Breast epithelium (tissue), 3 donors: ENCODE data around the gene GBP1. TPM values are rescaled to one million over a fixed set of nuclear protein-coding genes. Genes with fewer than 3 reads are reported as not detected.

Experiments
- total RNA-seq, 3 donors: library from RNA; depleted of rRNA; stranded (reverse); fragments of >200 nt; gene quantifications; one replicate each; pipeline ENCODE4 v1.1.0, GENCODE V29; 2016

GBP1 gene
- total RNA-seq, 3 donors from 2014 or later: 8.0 to 58.0 (median 29.5) TPM

Other genes with a start within 250 kb of the GBP1 start
- gene GTF2B, start 173.6 kb downstream of the GBP1 start, total RNA-seq: 10 to 100 TPM; 33.9 to 53.1 (median 37.4) TPM
- 10 to 100 TPM; 35.1 to 52.5 (median 46.7) TPM for gene KYAT3, start 72.6 kb downstream of the GBP1 start, total RNA-seq
- 10 to 100 TPM; 18.6 to 21.9 (median 18.7) TPM for gene RBMXL1, start 72.6 kb downstream of the GBP1 start, total RNA-seq
- 10 to 100 TPM; 10.1 to 44.9 (median 22.9) TPM for gene GBP3, start 42.3 kb downstream of the GBP1 start, total RNA-seq
- gene GBP2, start 60.9 kb upstream of the GBP1 start, total RNA-seq: 100 to 1,000 TPM in 2 of 3 donors, 10 to 100 TPM in 1; 53.0 to 219 (median 122) TPM
- gene GBP7, start 110.8 kb upstream of the GBP1 start, total RNA-seq: not detected
- gene GBP4, start 133.7 kb upstream of the GBP1 start, total RNA-seq: 1 to 10 TPM; 3.6 to 5.1 (median 4.2) TPM
- 1 to 10 TPM; 1.8 to 3.1 (median 2.6) TPM for gene GBP5, start 207.7 kb upstream of the GBP1 start, total RNA-seq